SH-SY5Y (cell line): ENCODE measurements around the gene MAP7D3.

Experiments used
- GATA2 ChIP-seq: IDR thresholded peaks from 2 replicates; pipeline ENCODE4 v1.6.1; 2011; ENCODE audit warnings: mild to moderate bottlenecking, low read depth, low read length
- GATA3 ChIP-seq: IDR thresholded peaks from 2 replicates; pipeline ENCODE4 v1.6.1; 2011; ENCODE audit warnings: low read depth, mild to moderate bottlenecking, low read length, moderate library complexity

- TF ChIP-seq GATA3 (no peak), GATA2 (no peak)
Measured at GRCh38 chrX:136192839-136193414, 58.3 kb downstream of the MAP7D3 start.
